PC-3 (cell line): Measurements from ENCODE around the gene WWC2. TPM values are rescaled to one million over a fixed set of nuclear protein-coding genes. Genes with fewer than 3 reads are reported as not detected.
A peak's percentile ranks its signal among the peaks of the same experiment; 100 is the strongest.

Source experiments
- ATAC-seq: fragments of 200-7000 bp; cut with Tn5 transposase; 2 replicates; pipeline ENCODE4 v1.9.1; 2020; ENCODE audit warnings: mild to moderate bottlenecking, moderate library complexity
- BruUV-seq: library from RNA; stranded (reverse); fragments of 400-500 nt; replicated peaks from 2 replicates; lab custom pipeline; 2021; lab: Mats Ljungman, UMichigan
- CTCF ChIA-PET: fragments of 300-600 bp; sonication (Branson Sonifier 250); formaldehyde crosslinking; loops from one replicate; lab custom pipeline; 2022; ENCODE audit warnings: antibody characterized with exemption; lab: Charles Lee
- POLR2A ChIA-PET: fragments of 300-600 bp; sonication (Branson Sonifier 250); formaldehyde crosslinking; loops from one replicate; lab custom pipeline; 2022; ENCODE audit warnings: antibody characterized with exemption; ENCODE audit not compliant: unreplicated experiment; lab: Charles Lee
- DNase-seq: peaks from one replicate; pipeline ENCODE4 v3.0.0-alpha.2; 2015
- H2AFZ ChIP-seq: fragments of 300-600 bp; sonication (generic); 2 replicates; pipeline ENCODE4 v1.6.0; 2016; ENCODE audit warnings: antibody characterized with exemption, low read length
- H3F3A ChIP-seq: fragments of 300-600 bp; sonication (generic); one replicate; pipeline ENCODE4 v1.6.0; 2017; ENCODE audit warnings: antibody characterized with exemption, low read length, control low read depth, mild to moderate bottlenecking; ENCODE audit not compliant: unreplicated experiment
- H3K27ac ChIP-seq: fragments of 300-600 bp; sonication (generic); 2 replicates; pipeline ENCODE4 v1.5.1; 2016; ENCODE audit warnings: mild to moderate bottlenecking, low read length
- H3K27me3 ChIP-seq: fragments of 300-600 bp; sonication (generic); 2 replicates; pipeline ENCODE4 v1.6.1; 2016; ENCODE audit warnings: low read length, mixed read lengths
- H3K36me3 ChIP-seq: fragments of 300-600 bp; sonication (generic); 2 replicates; pipeline ENCODE4 v1.6.1; 2016; ENCODE audit warnings: low read depth, mixed run types, low read length, mixed read lengths
- H3K4me1 ChIP-seq: fragments of 300-600 bp; sonication (generic); 2 replicates; pipeline ENCODE4 v1.5.1; 2016; ENCODE audit warnings: low read length; ENCODE audit not compliant: insufficient read depth
- H3K4me2 ChIP-seq: fragments of 300-600 bp; sonication (generic); 2 replicates; pipeline ENCODE4 v1.6.0; 2016; ENCODE audit warnings: low read length
- H3K4me3 ChIP-seq: fragments of 300-600 bp; sonication (generic); 2 replicates; pipeline ENCODE4 v1.5.1; 2016; ENCODE audit warnings: mild to moderate bottlenecking, low read length, mixed read lengths
- H3K79me2 ChIP-seq: fragments of 300-600 bp; sonication (generic); 2 replicates; pipeline ENCODE4 v1.6.1; 2017; ENCODE audit warnings: low read length, mixed read lengths
- H3K9ac ChIP-seq: fragments of 300-600 bp; sonication (generic); 2 replicates; pipeline ENCODE4 v1.6.0; 2016; ENCODE audit warnings: mild to moderate bottlenecking, low read length
- H3K9me2 ChIP-seq: fragments of 300-600 bp; sonication (generic); replicated peaks from 2 replicates; pipeline ENCODE4 v1.6.1; 2016; ENCODE audit warnings: mixed run types, low read length, mixed read lengths
- H3K9me3 ChIP-seq: fragments of 300-600 bp; sonication (generic); 2 replicates; pipeline ENCODE4 v1.6.1; 2016; ENCODE audit warnings: low read length, mixed read lengths
- H4K20me1 ChIP-seq: fragments of 300-600 bp; sonication (generic); 2 replicates; pipeline ENCODE4 v1.6.1; 2016; ENCODE audit warnings: low read length, mixed read lengths
- CTCF ChIP-seq: fragments of 300-600 bp; sonication (generic); conservative IDR thresholded peaks from 2 replicates; pipeline ENCODE4 v1.5.1; 2017; ENCODE audit warnings: antibody characterized with exemption, low read depth, mild to moderate bottlenecking, low read length
- EZH2 ChIP-seq: fragments of 300-600 bp; sonication (generic); IDR thresholded peaks from one replicate; pipeline ENCODE4 v1.6.1; 2017; ENCODE audit warnings: antibody characterized with exemption, mild to moderate bottlenecking, low read length; ENCODE audit not compliant: unreplicated experiment
- EZH2phosphoT487 ChIP-seq: fragments of 300-600 bp; sonication (generic); IDR thresholded peaks from 2 replicates; pipeline ENCODE4 v1.6.1; 2018; ENCODE audit warnings: mild to moderate bottlenecking, antibody characterized with exemption, low read length, borderline replicate concordance
- intact Hi-C: fragments of 100-400 bp; cut with micrococcal nuclease; formaldehyde crosslinking; loops from 2 replicates; pipeline ENCODE4 v1.9.0; 2023
- total RNA-seq: library from RNA; depleted of rRNA; stranded (reverse); fragments of >200 nt; gene quantifications from 2 replicates; pipeline ENCODE4 v1.2.3, GENCODE V29; 2014

WWC2 gene
- total RNA-seq, 1 experiment from 2014 or later: 15.8 TPM

- ChIA-PET POLR2A (no interaction called here), CTCF (interaction anchor here (0.6 kb wide), 1 partner anchor 112 kb away, joined by 6 read pairs; no protein-coding TSS in a partner anchor)
- H4K20me1 ChIP-seq: no peaks in the 10 kb centered on the region
- peaks cover 73% of the 10 kb centered on the region for H3K79me2 ChIP-seq
- no peaks in the 10 kb centered on the region for H3K36me3 ChIP-seq
- no peak overlapping the region for H3K4me2 ChIP-seq
- H3K27ac ChIP-seq: no peak overlapping the region
- no peaks in the 10 kb centered on the region for H3K27me3 ChIP-seq
- H3K4me1 ChIP-seq: peaks cover 26% of the 10 kb centered on the region
- no peaks in the 10 kb centered on the region for H3K9me2 ChIP-seq
- H3K9me3 ChIP-seq: no peaks in the 10 kb centered on the region
- no peak overlapping the region for H3K4me3 ChIP-seq
- H3K9ac ChIP-seq: no peak overlapping the region
- no peak for ATAC-seq
- intact Hi-C loops: no loop called here
- H3F3A ChIP-seq: no peaks in the 10 kb centered on the region
- H2AFZ ChIP-seq: no peak overlapping the region
- TF ChIP-seq CTCF (no peak), EZH2 (no peak), EZH2phosphoT487 (no peak)
- DNase-seq: no peak
- BruUV-seq: no TSS peak
Measured at GRCh38 chr4:183132865-183133264, 33.8 kb downstream of the WWC2 start.

- TF ChIP-seq EZH2phosphoT487: no peak
- no peak for TF ChIP-seq EZH2
- TF ChIP-seq CTCF: no peak
- no peaks in the 10 kb centered on the region for H3F3A ChIP-seq
- no peaks in the 10 kb centered on the region for H3K36me3 ChIP-seq
- DNase-seq (peak; percentile 30), ATAC-seq (no peak; the same call in 1 of the 2 replicates)
- no peaks in the 10 kb centered on the region for H4K20me1 ChIP-seq
- ChIA-PET POLR2A (no interaction called here), CTCF (no interaction called here)
- H3K4me3 ChIP-seq: no peak overlapping the region
- H3K4me1 ChIP-seq: peaks cover 10% of the 10 kb centered on the region
- H3K27me3 ChIP-seq: no peaks in the 10 kb centered on the region
- intact Hi-C loops: no loop called here
- no peak overlapping the region for H3K27ac ChIP-seq
- H3K79me2 ChIP-seq: peaks cover 78% of the 10 kb centered on the region
- no peak overlapping the region for H2AFZ ChIP-seq
- no peaks in the 10 kb centered on the region for H3K9me2 ChIP-seq
- H3K4me2 ChIP-seq: no peak overlapping the region
- no peaks in the 10 kb centered on the region for H3K9me3 ChIP-seq
- H3K9ac ChIP-seq: no peak overlapping the region
- BruUV-seq: no TSS peak
Measured at GRCh38 chr4:183136855-183137254, 37.8 kb downstream of the WWC2 start.

- Histone ChIP-seq H3K79me2 (peaks cover 77% of the 10 kb centered on the region), H3K36me3 (no peaks in the 10 kb centered on the region), H4K20me1 (no peaks in the 10 kb centered on the region), H2AFZ (no peak overlapping the region), H3F3A (no peaks in the 10 kb centered on the region), H3K4me2 (no peak overlapping the region), H3K9me2 (no peaks in the 10 kb centered on the region), H3K9me3 (no peaks in the 10 kb centered on the region), H3K9ac (no peak overlapping the region), H3K4me3 (no peak overlapping the region), H3K27ac (no peak overlapping the region), H3K4me1 (peaks cover 24% of the 10 kb centered on the region), H3K27me3 (no peaks in the 10 kb centered on the region)
- ChIA-PET POLR2A (no interaction called here), CTCF (no interaction called here)
- TF ChIP-seq EZH2 (no peak), EZH2phosphoT487 (no peak), CTCF (no peak)
- ATAC-seq: no peak
- intact Hi-C loops: no loop called here
- BruUV-seq: no TSS peak
- no peak for DNase-seq
Measured at GRCh38 chr4:183139058-183139750, 40.1 kb downstream of the WWC2 start.
